GM19043 (cell line): ENCODE data around the gene SPAG16.

Experiments
- ATAC-seq: cut with Tn5 transposase; IDR thresholded peaks from one replicate; pipeline ENCODE4 v1.9.1; 2021; ENCODE audit warnings: low read depth; ENCODE audit not compliant: unreplicated experiment

Gene SPAG16

GRCh38 chr2:214450118-214450894, 1166.0 kb downstream of the SPAG16 start:
- ATAC-seq: no peak

GRCh38 chr2:214451516-214452275, 1167.4 kb downstream of the SPAG16 start:
- ATAC-seq: no peak
